NT2/D1 (cell line): ENCODE data around the gene ALOXE3.
"Not testable (repeated sequence)": the region's sequence is repeated elsewhere in the genome, so short reads cannot be mapped to it uniquely, and the experiment has no call there.

ENCODE experiments used
- YY1 ChIP-seq: IDR thresholded peaks from 2 replicates; pipeline ENCODE4 v1.6.1; 2011; ENCODE audit not compliant: insufficient read length, insufficient read depth
- ZNF274 ChIP-seq: IDR thresholded peaks from 2 replicates; pipeline ENCODE4 v1.6.1; 2011; ENCODE audit warnings: mild to moderate bottlenecking, low read depth, low read length

DNA sequence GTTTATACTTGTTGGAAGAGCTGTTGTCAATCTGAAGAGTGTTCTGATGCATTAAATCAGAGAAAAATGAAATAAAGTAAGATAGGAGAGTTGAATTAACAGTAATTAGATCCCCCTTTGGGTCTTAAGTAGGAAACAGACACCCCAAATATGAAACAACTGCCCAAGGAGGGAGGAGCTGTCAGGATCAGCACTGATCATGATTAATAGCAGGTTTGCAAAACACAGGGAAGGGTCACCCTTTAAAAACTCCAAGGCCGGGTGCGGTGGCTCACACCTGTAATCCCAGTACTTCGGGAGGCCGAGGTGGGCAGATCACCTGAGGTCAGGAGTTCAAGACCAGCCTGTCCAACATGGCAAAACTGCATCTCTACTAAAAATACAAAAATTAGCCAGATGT is 11.3 kb downstream of the ALOXE3 start:
- TF ChIP-seq YY1, ZNF274: not testable (repeated sequence)
